Adipocyte (in vitro differentiated cells): ENCODE data around the gene CENPB.

Source experiments
- DNase-seq: peaks from one replicate; pipeline ENCODE4 v3.0.0-alpha.2; 2015; ENCODE audit warnings: low read depth
- H3K27me3 ChIP-seq: replicated peaks from 2 replicates; pipeline ENCODE4 v1.7.0; 2013; ENCODE audit warnings: mild to moderate bottlenecking, low read length, moderate library complexity; ENCODE audit not compliant: control insufficient read depth, insufficient read depth
- H3K36me3 ChIP-seq: 2 replicates; pipeline ENCODE4 v1.7.0; 2013; ENCODE audit warnings: low read length, mild to moderate bottlenecking, moderate library complexity; ENCODE audit not compliant: control insufficient read depth, insufficient read depth, severe bottlenecking
- H3K4me1 ChIP-seq: 2 replicates; pipeline ENCODE4 v1.7.0; 2013; ENCODE audit warnings: mild to moderate bottlenecking, low read length, moderate library complexity; ENCODE audit not compliant: control insufficient read depth, insufficient read depth
- H3K4me3 ChIP-seq: 2 replicates; pipeline ENCODE4 v1.7.0; 2013; ENCODE audit warnings: mild to moderate bottlenecking, low read length, moderate library complexity
- H3K9ac ChIP-seq: 2 replicates; pipeline ENCODE4 v1.7.0; 2013; ENCODE audit warnings: mild to moderate bottlenecking, low read length, moderate library complexity
- H3K9me3 ChIP-seq: 2 replicates; pipeline ENCODE4 v1.7.0; 2013; ENCODE audit warnings: mild to moderate bottlenecking, low read length, moderate library complexity; ENCODE audit not compliant: control insufficient read depth

CENPB gene

DNA sequence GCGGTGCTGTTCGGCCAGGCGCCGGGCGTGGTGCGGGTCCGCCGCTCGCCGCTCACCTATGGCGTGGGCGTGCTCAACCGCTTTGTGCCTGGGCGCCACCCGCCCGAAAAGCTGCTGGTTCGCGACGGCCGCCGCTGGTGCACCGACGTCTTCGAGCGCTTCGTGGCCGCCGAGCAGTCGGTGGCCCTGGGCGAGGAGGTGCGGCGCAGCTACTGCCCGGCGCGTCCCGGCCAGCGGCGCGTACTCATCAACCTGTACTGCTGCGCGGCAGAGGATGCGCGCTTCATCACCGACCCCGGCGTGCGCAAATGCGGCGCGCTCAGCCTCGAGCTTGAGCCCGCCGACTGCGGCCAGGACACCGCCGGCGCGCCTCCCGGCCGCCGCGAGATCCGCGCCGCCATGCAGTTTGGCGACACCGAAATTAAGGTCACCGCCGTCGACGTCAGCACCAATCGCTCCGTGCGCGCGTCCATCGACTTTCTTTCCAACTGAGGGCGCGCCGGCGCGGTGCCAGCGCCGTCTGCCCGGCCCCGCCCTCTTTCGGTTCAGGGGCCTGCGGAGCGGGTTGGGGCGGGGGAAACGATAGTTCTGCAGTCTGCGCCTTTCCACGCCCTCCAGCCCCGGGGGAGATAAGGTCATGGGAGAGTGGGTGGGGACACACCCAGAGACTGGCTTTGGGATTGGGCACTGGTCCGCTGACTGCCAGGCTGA is 34.7 kb downstream of the CENPB start:
- no peak for DNase-seq
- H3K9ac ChIP-seq = no peak overlapping the region

GRCh38 chr20:3751305-3751674 is 35.2 kb downstream of the CENPB start:
- peaks cover 3% of the 10 kb centered on the region for H3K27me3 ChIP-seq
- DNase-seq = no peak
- H3K4me3 ChIP-seq = no peak overlapping the region
- H3K9me3 ChIP-seq = no peaks in the 10 kb centered on the region
- peaks cover 9% of the 10 kb centered on the region for H3K36me3 ChIP-seq
- peaks cover 7% of the 10 kb centered on the region for H3K4me1 ChIP-seq
- H3K9ac ChIP-seq = no peak overlapping the region

More for the DNA sequence above, 34.7 kb downstream of the CENPB start:
- H3K9me3 ChIP-seq = no peaks in the 10 kb centered on the region
- H3K4me1 ChIP-seq = peaks cover 12% of the 10 kb centered on the region
- peaks cover 3% of the 10 kb centered on the region for H3K27me3 ChIP-seq
- H3K36me3 ChIP-seq = peaks cover 9% of the 10 kb centered on the region
- no peak overlapping the region for H3K4me3 ChIP-seq

DNA sequence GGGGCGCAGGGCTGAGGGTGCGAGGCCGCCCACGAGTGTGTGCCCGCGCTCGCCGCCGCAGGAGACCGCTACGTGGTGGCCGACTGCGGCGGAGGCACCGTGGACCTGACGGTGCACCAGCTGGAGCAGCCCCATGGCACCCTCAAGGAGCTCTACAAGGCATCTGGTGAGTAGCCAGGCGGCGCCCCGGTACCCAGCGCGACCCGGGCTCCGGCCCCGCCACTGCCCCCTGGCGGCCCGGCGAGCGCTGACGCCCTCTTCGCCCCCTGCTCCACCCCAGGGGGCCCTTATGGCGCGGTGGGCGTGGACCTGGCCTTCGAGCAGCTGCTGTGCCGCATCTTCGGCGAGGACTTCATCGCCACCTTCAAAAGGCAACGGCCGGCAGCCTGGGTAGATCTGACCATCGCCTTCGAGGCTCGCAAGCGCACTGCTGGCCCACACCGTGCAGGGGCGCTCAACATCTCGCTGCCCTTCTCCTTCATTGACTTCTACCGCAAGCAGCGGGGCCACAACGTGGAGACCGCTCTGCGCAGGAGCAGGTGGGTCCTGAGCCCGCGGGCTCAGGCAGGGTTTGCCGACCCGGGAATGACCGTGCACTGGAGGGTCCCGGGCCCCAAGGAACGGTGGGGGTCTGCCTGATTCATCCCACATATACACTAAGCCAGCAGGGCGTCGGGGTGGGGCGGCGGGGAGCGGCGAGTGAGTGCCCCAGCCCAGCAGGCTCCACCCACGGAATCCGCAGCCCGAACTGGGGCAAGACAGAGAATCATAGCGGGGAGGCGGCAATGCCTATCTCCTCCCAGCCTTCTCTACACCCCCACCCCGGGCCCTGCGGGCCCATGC is 36.6 kb downstream of the CENPB start:
- no peak overlapping the region for H3K4me3 ChIP-seq
- H3K9ac ChIP-seq = no peak overlapping the region
- no peak for DNase-seq
- H3K4me1 ChIP-seq = no peaks in the 10 kb centered on the region
- no peaks in the 10 kb centered on the region for H3K9me3 ChIP-seq
- peaks cover 1% of the 10 kb centered on the region for H3K36me3 ChIP-seq
- H3K27me3 ChIP-seq = peaks cover 7% of the 10 kb centered on the region

- Histone ChIP-seq H3K27me3 (peaks cover 7% of the 10 kb centered on the region), H3K9me3 (no peaks in the 10 kb centered on the region), H3K9ac (no peak overlapping the region), H3K4me1 (no peaks in the 10 kb centered on the region), H3K4me3 (no peak overlapping the region), H3K36me3 (no peaks in the 10 kb centered on the region)
- no peak for DNase-seq
These were observed 37.4 kb downstream of the CENPB start for GRCh38 chr20:3749087-3749688.

DNA sequence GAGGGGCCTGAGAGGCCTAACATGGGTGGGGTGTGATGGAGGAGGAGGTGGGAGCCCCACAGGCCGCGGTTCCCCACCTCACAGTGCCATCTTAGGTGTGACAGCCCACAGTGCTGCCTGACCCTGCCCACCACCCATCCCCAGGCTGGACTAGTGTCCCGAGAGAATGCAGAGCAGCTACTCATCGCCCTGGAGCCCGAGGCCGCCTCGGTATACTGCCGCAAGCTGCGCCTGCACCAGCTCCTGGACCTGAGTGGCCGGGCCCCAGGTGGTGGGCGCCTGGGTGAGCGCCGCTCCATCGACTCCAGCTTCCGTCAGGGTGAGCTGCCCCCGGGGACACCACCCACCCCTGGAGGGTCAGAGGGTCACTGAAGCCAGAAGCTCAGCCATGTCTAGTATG is 38.5 kb downstream of the CENPB start:
- peaks cover 7% of the 10 kb centered on the region for H3K27me3 ChIP-seq
- no peak for DNase-seq
- H3K9me3 ChIP-seq = no peaks in the 10 kb centered on the region
- no peaks in the 10 kb centered on the region for H3K4me1 ChIP-seq
- no peak overlapping the region for H3K9ac ChIP-seq
- H3K4me3 ChIP-seq = no peak overlapping the region
- H3K36me3 ChIP-seq = no peaks in the 10 kb centered on the region

DNA sequence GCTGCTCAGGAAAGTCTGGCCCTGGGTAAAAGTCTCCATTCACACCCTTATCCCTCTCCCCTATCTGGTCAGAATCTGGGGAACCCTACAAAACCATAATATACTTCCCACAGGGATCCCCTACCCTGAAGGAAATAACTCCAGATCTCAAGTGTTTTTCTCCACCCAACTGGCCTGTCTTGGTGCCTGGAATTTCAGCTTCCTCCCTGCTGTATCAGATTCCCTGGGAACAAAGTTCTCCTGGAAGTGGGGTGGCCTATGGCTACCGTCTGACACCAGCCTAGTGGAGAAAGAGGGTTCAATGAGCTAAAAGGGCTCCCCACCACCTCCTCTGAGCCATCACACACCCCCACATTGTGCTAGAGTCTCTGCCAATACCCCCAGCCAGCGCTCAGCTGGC is 39.1 kb downstream of the CENPB start:
- H3K4me1 ChIP-seq = no peaks in the 10 kb centered on the region
- H3K36me3 ChIP-seq = no peaks in the 10 kb centered on the region
- H3K27me3 ChIP-seq = peaks cover 7% of the 10 kb centered on the region
- no peak overlapping the region for H3K4me3 ChIP-seq
- H3K9me3 ChIP-seq = no peaks in the 10 kb centered on the region
- no peak overlapping the region for H3K9ac ChIP-seq
- DNase-seq = no peak

GRCh38 chr20:3745686-3746173 is 40.8 kb downstream of the CENPB start:
- no peak overlapping the region for H3K9ac ChIP-seq
- no peaks in the 10 kb centered on the region for H3K4me1 ChIP-seq
- no peak overlapping the region for H3K4me3 ChIP-seq
- peaks cover 8% of the 10 kb centered on the region for H3K27me3 ChIP-seq
- no peak for DNase-seq
- no peaks in the 10 kb centered on the region for H3K36me3 ChIP-seq
- no peaks in the 10 kb centered on the region for H3K9me3 ChIP-seq

GRCh38 chr20:3744806-3745685 is 41.5 kb downstream of the CENPB start:
- Histone ChIP-seq H3K9ac (no peak overlapping the region), H3K4me3 (no peak overlapping the region), H3K4me1 (no peaks in the 10 kb centered on the region), H3K36me3 (no peaks in the 10 kb centered on the region), H3K9me3 (no peaks in the 10 kb centered on the region), H3K27me3 (peaks cover 11% of the 10 kb centered on the region)
- no peak for DNase-seq

GRCh38 chr20:3744037-3744436 is 42.5 kb downstream of the CENPB start:
- no peak for DNase-seq
- peaks cover 4% of the 10 kb centered on the region for H3K4me1 ChIP-seq
- H3K9ac ChIP-seq = no peak overlapping the region
- no peaks in the 10 kb centered on the region for H3K36me3 ChIP-seq
- H3K27me3 ChIP-seq = peaks cover 11% of the 10 kb centered on the region
- H3K9me3 ChIP-seq = no peaks in the 10 kb centered on the region
- no peak overlapping the region for H3K4me3 ChIP-seq

DNA sequence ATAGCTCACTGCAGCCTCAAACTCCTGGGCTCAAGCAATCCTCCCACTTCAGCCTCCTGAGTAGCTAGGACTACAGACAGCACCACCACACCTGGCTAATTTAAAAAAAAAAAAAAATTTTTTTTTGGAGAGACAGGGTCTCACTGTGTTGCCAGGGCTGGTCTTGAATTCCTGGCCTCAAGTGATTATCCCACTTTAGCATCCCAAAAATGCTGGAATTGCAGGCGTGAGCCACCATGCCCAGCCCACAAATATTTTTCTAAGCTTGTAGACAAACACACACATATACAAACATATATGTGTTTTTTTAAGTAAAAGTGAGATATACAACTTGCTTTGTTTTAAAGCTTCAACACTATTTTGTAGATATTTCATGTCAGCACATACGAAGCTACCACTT is 43.3 kb downstream of the CENPB start:
- no peak for DNase-seq
- H3K9me3 ChIP-seq = no peaks in the 10 kb centered on the region
- no peak overlapping the region for H3K9ac ChIP-seq
- H3K4me3 ChIP-seq = no peak overlapping the region
- peaks cover 11% of the 10 kb centered on the region for H3K27me3 ChIP-seq
- no peaks in the 10 kb centered on the region for H3K36me3 ChIP-seq
- H3K4me1 ChIP-seq = peaks cover 12% of the 10 kb centered on the region
